HG02852 (cell line): ENCODE results near the gene WFS1.
A peak's percentile ranks its signal among the peaks of the same experiment; 100 is the strongest.

Experiments used
- ATAC-seq: cut with Tn5 transposase; IDR thresholded peaks from one replicate; pipeline ENCODE4 v1.9.1; 2021; ENCODE audit warnings: mild to moderate bottlenecking, moderate library complexity; ENCODE audit not compliant: unreplicated experiment

The WFS1 gene

DNA sequence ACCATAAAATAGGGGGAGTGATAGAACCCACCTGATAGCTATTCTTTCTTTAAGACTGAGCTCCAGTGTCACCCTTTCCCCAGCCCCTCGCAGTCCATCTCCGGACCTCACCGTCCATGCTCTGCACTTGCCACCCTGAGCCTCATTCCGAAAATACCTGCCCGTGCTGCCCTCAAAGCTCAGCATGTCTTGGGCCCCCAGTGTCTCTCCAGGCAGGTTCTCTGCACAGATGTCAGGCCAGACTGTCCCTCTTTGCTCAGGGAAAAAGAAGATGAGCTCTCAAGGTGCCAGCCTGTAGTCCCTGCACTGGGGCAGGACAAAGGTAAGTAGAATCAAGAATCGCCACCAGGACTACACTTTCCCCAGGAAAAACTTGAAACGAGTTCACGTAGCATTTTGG lies 9.8 kb upstream of the WFS1 start:
- no peak for ATAC-seq

DNA sequence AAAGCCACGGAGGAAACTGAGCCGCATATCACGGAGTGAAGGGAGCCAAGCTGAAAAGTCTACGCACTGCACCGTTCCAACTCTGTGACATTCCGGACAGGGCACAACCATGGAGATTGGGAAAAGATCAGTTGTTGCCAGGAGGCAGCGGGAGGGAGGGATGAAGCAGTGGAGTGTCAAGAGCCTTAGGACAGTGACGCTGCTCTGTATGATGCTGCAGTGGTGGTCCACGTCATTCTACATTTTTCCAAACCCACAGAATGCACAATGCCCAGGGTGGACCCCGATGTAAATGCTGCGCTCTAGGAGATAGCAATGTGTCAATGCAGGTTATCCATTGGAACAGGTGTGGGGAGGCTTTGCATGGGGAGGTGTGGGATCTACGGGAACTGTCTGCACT lies 7.5 kb upstream of the WFS1 start:
- ATAC-seq = no peak

DNA sequence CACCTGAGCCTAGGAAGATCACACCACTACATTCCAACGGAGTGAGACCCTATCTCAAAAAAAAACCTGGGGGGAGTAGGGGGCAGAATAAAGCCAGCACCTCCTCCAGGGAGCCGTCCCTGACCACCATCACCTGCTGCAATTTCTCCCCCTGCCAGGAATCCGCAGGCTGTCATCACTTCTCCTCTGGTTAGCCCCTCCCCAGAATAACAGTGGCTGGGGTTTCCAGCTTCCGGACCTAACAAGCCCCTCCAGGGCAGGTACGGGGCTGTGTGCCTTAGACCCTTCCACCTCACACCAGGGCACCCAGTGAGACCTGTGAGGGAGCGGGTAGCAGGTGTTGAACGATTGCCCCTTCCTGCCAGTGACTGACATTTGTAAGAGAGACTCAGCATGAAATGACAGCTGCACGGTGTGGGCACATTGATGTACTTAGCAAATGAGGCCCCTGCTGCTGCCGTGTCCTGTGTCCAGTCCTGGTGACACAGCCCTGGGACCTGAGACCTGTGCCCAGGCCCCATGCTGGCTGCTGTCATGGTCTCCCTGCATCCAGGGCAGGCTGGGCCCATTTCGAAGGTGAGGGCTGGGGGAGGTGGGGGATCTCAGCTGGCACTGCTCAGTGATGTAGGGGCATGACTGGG lies 6.7 kb upstream of the WFS1 start:
- ATAC-seq = no peak

DNA sequence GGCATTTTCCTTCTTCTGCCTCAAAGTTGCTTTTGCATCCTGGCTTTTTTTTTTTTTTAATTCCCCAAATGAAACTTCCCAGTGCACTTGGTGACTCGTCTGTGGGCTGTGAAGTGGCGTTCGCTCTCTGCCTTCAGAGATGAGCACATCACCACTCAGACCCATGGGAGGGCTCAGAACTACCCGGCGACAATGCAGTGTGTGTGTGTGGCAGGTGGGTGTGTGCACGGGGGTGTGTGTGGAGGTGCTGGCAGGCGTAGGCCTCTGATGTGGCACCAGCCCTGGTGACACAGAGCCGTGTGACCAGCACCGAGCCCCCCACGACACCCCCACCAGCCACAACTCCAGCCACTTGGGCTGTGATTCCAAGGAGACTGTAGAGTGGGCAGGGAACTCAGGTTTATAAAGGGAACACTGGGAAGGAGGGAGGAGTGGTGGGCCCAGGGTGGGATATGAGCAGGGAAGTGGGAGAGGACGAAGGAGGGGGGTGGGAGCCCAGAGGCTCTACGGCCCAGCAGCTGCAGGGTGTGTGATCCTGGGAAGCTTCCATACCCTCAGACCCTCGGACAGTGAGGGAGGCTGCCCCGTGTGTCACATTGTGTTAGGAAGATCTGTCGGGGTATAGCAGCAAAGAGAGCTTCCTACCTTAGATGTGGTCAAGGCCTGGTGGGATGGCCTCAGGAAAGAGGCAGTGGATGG lies 6.0 kb upstream of the WFS1 start:
- ATAC-seq = no peak

DNA sequence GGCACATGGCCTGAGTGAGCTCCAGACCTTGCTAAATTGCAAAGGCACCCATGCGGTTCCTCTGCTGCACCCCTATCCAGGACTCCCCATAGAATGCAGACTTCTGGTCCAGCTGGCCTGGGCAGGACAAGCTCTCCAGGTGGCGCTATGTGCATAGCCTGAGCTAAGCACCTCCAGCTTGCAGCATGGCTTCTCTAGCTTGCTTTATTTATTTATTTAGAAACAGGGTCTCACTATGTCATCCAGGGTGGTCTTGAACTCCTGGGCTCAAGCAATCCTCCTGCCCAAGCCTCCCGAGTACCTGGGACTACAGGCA lies 5.5 kb upstream of the WFS1 start:
- no peak for ATAC-seq

DNA sequence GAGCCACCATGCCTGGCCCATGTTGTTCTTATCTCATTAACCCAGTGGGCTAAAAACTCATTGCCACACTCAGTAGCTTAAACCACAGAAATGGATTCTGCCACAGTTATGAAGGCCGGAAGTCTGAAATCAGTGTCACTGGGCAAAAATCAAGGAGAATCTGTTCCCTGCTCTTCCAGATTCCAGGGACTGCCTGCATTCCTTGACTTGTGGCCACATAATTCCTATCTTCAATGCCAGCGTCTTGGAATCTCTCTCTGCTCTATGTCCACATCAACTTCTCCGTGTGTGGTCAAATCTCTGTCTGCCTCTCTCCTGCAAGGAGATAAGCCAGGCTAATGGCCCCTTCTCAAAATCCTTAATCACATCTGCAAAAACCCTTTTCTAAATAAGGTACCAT lies 4.1 kb upstream of the WFS1 start:
- no peak for ATAC-seq

DNA sequence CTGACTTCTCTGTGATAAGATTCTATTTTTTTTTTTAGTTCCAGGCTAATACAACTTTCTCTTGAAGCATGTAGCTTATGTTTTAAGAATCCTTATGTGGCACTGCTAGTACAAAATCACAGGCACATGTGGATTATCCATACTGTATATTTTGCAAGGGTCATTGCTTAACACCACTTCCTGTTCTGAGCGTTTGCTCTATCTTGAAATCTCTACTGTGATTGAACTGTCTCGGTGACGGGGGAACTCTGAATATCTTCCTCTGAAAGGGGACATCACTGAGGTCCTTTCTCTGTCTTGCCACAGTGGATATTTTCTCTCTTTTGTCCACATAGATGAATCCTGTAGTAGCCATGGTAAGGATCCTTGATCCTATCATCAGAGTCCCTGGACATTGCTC lies 2.1 kb upstream of the WFS1 start:
- ATAC-seq = no peak

DNA sequence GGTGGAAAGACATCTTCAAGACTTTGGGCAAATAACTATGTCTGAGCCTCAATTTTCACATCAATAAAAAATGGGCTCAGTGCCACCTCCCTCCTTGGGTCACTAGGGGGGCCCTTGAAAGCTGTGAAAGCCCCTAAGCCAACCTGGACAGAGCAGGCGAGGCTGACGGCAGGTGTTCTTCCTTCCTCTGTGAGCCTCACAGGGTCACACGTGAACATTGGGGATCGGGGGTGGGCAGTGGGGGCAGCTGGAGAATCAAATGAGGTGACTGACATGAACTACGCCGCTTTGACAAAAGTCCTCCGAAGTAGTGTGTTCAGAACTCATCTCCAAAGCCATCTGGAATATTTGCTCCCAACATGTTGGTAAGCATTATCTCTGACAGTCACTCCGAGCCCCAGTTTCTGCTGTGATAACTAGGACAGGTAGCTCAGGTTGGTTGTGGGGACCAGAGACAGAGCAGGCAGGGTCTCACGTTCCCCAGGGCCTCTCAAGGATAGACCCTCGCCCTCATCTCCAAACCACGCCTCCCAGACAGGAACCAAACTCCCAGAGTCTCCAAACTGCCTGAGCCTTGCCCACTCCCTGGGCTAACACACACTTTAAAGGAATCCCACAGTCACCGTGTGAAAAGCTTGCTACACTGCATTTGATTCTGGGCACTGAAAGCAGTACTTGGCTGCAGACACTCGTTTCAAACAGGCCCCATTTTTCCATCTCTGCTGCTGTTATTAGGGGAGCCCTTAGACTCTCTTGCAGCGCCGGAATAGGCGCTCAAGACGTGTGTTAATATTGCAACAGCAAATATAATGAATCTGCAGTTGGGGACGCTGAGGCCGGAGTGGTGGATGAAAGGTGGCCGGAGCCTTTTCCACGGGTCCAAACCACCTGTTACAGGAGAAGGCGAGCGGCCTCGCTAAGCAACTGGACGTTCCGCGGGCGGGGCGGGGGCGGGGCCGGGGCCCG lies 717 bp upstream of the WFS1 start:
- peak; percentile 10 for ATAC-seq

DNA sequence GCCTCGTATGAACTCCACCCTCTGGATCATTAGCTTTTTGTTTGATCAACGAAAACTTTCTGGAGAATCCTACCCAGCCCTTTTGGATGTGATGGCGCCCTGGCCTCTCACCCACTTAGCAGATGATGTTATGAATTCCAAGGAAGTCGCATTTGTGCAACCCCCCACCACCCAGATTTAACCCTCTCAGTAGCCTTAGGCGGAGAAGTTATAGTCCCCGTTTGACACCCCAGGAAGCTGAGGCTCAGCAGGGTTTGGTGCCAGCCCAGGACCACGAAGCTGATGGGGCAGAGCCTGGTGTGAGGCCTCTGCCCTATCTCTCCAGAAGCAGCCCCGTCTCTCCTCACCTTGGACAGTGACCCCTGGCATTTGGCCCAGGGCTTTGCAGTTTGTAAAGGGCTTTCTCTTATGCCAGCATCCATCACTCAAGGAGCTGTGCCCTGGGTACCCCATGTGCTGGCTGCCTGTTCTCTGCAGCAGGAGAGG lies 1.0 kb downstream of the WFS1 start:
- ATAC-seq = no peak

DNA sequence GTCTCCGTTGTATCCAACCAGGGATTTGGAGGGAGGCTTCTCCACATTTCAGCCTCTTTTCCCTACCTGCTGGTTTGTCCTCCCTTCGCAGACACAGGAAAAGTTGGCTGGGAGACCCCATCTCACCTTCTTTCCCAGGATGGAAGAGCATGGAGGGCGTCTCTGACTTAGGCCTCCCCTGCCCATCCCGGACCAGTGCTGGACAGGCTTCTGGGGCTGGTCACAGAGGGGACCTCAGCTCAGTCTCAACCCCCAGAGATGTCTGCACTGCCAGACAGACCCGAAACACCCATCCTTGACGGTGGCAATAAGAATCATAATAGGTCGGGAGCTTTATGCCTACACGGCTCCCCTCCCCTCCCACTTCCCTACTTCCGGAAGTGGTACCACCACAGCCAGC lies 1.6 kb downstream of the WFS1 start:
- ATAC-seq = no peak

DNA sequence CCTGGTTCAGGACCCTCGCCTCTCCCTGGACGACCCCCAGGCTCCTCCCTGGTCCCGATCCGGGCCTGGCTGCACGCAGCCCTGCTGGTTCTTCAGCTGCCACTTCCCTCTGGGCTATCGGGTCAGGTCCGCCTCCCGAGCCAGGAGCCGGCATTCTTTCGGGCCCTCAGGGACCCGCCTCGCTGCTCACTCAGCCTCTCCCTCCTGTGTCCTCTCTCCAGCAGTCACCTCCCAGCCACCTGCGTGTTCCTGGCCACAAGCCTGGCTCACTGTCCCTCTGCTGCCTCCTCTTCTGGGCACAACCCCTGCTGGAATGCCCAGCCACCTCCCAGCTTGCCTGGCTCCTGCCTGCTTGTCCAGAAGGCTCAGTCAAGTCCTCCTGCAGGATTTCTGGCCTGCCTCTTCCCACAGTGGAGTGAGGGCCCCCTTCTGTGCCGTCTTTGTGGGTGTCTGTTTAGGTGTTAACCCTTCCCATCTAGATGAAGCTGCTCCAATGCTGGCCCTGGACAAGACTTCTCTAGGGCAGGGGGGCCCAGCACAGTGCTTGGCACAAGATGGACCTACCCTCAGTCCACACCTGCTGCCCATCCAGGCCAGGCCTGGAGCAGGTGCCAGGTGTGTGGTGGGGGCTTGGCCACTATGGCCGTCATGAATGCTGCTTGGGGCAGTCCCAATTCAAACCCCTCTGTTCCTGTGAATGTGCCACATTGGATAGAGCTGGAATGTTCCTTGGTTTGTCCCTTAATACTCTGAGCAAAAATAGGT lies 2.2 kb downstream of the WFS1 start:
- ATAC-seq = no peak

DNA sequence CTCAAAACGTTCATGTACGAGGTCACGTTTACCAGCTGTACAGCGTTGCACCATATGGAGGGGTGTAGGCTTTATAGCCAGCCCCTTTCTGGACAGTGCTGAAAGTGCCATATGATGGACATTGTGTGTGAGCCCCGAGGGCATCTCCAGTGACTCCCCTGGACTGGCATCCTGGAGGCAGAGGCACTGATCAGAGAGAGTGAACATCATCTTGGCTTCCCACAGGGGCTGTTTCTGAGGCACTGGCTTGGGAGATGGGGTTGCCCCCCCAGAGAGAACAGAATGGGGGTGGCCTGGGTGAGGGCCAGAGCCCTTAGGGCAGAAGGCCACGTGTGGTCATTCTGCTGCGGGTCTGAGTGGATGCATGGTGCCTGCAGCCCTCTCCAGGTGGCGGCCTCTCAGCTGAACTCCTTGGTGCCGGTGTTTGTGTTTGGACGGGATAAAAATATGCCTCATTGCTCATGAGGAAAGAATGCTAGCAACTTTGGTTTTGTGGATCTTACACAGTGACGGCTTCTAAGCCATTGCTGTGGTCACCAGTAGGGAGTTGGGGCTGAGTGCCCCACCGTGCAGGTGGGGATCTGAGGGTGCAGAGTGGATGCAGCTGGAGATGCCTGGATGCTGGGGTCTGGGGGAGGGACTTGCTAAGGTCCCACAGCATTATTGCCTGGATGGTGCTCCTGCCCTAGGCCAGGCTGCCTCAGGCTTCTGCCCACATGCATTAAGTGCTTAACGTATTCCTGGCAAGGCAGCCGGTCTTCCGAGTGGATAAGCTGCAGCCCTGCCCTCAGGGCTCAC lies 3.4 kb downstream of the WFS1 start:
- no peak for ATAC-seq

DNA sequence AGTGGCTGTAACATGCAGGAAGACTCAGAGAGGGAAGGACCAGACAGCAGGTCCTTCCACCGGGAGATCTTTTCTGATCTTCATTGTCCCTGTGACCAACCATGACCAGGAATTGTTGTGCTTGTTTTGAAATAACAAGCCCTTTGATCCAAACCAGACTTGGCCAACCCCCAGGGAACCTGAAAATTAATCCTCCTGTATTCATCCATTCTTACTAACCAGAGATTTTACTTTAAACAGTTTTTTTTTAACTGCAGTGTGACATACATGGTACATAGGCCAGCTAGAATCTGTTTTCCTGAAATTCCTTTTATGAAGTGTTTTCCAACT lies 4.0 kb downstream of the WFS1 start:
- no peak for ATAC-seq

DNA sequence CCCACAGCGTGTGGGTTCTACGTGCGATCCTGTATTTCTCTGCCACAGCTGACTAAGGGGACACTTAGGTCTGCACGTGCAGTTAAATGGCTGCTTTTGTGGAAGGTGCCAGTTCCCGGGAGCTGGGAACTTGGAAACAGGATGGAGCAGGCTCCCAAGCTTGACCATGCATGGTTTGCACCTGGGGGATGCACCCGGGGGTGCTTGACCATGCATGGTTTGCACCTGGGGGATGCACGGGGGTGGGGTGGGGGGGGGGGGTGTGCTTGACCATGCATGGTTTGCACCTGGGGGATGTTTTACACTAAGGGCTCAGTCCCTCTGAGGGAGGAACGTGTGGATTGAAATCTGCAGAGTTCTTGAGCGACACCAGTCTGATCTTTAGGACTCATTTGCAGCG lies 5.7 kb downstream of the WFS1 start:
- ATAC-seq = no peak

DNA sequence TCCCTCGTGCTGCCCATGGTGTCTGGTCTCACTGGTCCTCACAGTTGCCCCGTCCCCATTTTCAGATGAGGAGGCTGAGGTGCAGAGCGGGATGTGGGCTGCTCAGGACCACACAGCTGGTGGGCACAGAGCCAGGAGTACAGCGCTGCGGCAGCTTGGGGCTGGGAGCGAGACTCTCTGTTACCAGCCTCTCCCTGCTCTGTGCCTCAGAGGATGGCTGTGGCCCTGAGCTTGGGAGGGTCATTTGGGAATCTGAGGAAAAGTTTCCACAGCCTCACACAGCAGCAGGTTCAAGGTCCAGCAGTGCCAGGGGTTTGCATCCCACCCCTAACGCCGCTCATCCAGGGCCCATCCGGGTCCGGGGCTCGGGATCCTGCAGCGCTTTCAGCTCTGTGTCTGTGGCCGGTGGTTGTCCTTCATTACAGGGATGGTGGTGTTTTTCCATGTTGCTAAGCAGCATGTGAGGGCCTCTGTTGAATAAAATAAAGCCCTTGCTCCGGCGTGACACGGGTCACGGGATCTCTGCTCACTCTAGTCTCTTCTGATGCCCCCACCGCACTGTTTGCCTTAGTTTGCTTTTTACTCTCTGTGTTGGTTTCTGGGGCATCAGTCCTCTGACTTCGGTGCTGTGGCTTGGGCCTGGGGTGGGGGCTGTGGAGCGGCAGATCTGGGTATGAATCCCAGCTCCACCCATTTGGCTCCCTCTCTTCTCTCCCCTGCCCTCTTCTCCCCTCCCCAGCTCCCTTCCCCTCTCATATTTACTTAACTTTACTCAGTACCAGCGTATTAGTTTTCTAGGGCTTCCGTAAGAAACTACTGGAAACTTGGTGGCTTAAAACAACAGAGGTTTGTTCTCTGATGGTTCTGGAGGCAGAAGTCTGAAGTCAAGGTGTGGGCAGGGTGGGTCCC lies 6.5 kb downstream of the WFS1 start:
- no peak for ATAC-seq

DNA sequence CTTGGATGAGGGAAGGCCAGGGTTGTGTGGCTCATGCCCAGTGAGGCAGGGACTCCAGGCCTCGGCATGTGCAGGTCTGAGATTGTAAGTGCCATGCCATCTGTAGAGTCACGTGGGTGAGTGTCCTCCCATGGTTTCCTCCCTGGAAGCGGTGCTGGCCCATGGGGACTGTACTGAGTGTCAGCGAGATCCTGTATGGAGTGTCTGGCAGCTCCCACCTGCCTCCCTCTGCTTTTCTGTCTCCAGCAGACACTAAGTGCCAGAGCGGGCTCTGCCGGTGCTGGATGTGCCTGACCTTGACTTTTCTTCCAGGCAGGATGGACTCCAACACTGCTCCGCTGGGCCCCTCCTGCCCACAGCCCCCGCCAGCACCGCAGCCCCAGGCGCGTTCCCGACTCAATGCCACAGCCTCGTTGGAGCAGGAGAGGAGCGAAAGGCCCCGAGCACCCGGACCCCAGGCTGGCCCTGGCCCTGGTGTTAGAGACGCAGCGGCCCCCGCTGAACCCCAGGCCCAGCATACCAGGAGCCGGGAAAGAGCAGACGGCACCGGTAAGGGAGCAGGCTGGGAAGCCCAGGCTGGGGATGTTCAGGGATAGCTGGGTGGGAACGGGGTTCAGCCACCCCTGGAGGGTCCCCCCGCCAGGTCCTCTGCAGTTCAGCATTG lies 7.6 kb downstream of the WFS1 start:
- ATAC-seq = no peak

DNA sequence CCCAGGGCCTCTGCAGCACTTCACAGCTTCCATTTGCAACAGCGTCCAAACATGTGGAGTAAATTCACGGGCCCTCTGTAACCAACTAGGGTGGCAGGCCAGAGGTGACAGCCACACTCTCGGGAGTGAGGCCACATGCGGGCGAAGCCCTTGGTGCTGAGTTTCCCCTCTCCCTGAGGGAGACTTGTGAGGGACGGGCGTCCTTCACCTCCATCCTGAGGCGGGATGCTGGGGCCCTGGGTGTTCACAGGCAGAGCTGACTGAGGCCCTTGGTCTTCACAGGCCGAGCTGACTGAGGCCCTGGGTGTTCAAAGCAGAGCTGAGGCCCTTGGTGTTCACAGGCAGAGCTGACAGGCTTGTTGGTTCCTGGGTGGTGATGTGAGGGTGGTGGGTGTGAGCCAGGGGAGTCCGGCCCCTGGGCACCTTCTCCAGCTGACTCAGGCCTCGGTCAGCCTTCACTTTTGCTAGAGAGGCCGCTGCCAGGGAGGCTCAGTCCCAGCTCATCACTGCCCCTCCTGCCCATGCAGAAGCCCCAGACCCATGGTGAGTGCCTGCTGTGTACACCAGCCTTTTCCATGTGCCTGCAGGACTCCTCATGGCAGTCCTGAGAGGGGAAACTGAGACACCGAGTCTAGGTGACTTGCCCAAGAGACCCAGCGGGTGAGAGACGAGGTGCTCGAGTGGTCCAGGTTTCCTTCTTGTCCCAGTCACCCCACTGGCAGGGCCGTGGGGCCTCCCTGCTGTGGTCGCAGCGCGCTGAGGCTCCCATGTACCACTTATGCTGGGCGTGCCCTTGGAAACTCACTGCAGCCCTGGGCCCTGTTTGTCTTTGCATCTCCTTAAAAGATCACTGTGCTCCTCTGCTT lies 8.5 kb downstream of the WFS1 start:
- ATAC-seq = no peak

DNA sequence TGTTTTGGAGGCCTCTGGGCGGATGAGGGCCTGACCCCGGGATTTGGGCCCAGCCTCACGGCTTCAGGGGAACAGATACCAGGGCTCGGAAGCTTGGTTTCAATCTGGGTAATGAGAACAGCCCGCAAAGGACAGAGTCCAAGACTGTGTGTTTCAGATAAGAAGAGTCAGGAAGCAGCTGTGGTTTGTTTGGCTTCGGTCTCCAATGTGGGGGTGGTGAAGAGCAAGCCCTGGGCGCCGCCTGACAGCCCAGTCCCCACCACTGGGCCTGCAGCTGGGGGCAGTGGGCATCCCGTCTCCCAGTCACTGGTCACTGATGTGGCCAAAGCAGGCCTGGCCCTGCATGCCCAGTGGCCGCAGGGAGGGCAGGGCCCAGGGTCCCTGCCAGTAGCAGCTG lies 9.1 kb downstream of the WFS1 start:
- peak; percentile 95 for ATAC-seq
